ENCODE results near the gene SEMA5A.

SEMA5A gene

DNA sequence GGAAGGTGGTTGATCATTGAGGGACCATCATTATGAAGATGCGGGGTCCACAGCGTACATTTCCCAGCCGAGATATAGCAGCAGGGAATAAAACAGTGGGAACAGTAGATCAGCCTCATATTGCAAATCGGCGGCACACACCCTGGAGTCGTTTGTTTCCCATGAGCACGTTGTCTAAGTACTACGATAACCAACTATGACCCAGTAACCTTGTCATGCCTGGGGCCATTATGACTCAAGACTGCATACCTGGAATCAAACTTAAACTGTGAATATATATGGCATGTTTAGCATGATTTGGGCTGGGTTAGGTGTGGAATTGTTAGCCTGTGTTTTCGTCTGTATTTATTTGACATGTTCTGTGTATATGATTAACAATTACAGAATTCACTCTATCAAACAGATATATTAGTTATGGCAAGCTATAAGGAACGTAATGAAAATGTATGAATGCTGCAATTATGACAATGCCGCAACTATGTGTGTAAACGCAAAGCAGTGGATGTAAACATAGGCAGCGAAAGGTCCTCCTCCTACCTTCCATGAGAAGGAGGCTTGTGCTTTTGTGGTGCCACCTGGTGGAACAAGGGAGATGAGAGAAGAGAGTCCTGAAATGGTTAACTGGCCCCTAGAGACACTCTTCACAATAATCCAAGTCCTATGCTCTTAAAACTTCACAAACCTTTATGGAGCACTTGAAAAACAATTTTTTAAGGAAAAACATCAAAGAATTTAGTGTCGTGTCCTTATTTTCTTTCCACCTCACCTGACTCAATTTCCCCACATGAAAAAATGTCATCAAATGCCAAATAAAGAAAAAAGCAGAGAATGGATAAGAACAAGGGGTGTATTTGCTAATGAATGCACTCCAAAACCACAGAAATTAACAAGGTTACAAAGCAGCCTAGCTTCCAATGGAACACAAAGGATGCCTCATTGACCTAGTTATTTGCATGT is 47.1 kb downstream of the SEMA5A start:
- no CpG with 5 or more reads among the region's 14 CpGs for WGBS (ENCODE audit: insufficient coverage, insufficient read length)
- H3K9me3 ChIP-seq (ENCODE audit: control insufficient read depth, insufficient read depth, low read length) = no peaks in the 10 kb centered on the region
- no peaks in the 10 kb centered on the region for H3K4me1 ChIP-seq (ENCODE audit: control insufficient read depth, insufficient read depth, low read length)
- no peak overlapping the region for H3K27ac ChIP-seq (ENCODE audit: low read length)
- no peak overlapping the region for H3K4me3 ChIP-seq (ENCODE audit: low read length)
- peak; percentile 20 for DNase-seq (ENCODE audit: low read depth, low spot score)
- H3K36me3 ChIP-seq (ENCODE audit: control insufficient read depth, insufficient read depth, low read length) = no peaks in the 10 kb centered on the region
- no peaks in the 10 kb centered on the region for H3K27me3 ChIP-seq (ENCODE audit: control insufficient read depth, insufficient read depth, low read length)

DNA sequence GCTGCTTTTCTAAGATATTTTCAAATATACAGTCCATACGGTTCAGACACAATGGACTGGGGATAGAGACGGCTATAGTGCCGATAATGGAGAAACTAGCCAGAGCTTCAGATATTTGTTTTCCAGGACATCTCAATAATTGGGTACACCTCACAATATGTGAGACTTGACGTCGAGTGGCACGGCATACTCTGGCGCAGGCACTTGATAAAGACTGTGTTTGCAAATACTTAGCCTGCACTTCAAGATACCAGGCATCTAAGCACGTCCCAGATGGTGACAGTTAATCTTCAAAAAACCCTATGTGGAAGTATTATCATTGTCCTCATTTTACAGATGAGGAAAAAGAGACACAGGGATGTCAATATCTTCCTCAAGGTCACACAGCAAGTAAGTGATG is 48.5 kb downstream of the SEMA5A start:
- Histone ChIP-seq H3K4me3 (ENCODE audit: low read length) (no peak overlapping the region), H3K9me3 (ENCODE audit: control insufficient read depth, insufficient read depth, low read length) (no peaks in the 10 kb centered on the region; the same call in 1 of the 2 replicates), H3K36me3 (ENCODE audit: control insufficient read depth, insufficient read depth, low read length) (no peaks in the 10 kb centered on the region), H3K4me1 (ENCODE audit: control insufficient read depth, insufficient read depth, low read length) (no peaks in the 10 kb centered on the region), H3K27me3 (ENCODE audit: control insufficient read depth, insufficient read depth, low read length) (no peaks in the 10 kb centered on the region), H3K27ac (ENCODE audit: low read length) (no peak overlapping the region)
- no peak for DNase-seq (ENCODE audit: low read depth, low spot score)
- WGBS (ENCODE audit: insufficient coverage, insufficient read length) = no CpG with 5 or more reads among the region's 8 CpGs

DNA sequence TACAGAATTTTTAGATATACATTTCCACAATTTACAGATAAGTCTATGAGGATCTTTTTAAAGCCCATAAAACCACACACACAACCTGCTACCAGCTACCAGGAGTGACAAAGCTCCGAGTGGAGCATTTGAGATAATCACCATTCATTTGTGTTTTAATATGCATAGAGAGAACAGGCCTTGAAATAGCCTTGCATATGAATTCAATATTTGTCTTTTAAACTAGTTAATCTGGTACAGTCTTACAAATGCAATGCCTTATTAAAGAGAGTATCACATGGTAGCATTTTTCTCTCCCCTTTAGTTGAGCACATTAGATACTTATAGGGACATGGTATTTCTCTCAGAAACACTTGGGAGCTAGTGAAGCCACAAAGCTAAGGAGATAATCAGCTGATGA is 49.1 kb downstream of the SEMA5A start:
- WGBS (ENCODE audit: insufficient coverage, insufficient read length) = no CpG with 5 or more reads among the region's 1 CpG
- Histone ChIP-seq H3K9me3 (ENCODE audit: control insufficient read depth, insufficient read depth, low read length) (no peaks in the 10 kb centered on the region; the same call in 1 of the 2 replicates), H3K36me3 (ENCODE audit: control insufficient read depth, insufficient read depth, low read length) (no peaks in the 10 kb centered on the region), H3K27me3 (ENCODE audit: control insufficient read depth, insufficient read depth, low read length) (no peaks in the 10 kb centered on the region), H3K4me1 (ENCODE audit: control insufficient read depth, insufficient read depth, low read length) (no peaks in the 10 kb centered on the region), H3K27ac (ENCODE audit: low read length) (no peak overlapping the region), H3K4me3 (ENCODE audit: low read length) (no peak overlapping the region)
- no peak for DNase-seq (ENCODE audit: low read depth, low spot score)

DNA sequence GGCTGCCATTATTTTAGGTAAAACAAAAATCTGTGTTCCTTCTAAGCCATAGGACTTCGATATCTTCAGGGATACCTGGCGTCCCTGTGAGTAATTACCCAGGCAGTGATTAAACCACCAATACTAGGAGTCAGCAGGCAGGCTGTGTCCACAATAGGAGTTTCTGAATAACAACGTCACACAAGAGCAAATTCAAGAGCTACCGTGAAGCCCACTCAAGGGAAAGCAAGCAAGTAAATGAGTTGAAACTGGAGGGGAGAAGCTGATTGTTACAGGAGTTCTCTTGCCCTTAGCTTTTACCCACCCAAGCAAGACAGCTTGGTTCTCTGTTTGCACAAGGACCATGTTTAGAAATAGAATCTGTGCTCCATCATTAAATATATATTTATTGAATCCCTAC is 50.8 kb downstream of the SEMA5A start:
- Histone ChIP-seq H3K27ac (ENCODE audit: low read length) (no peak overlapping the region), H3K27me3 (ENCODE audit: control insufficient read depth, insufficient read depth, low read length) (no peaks in the 10 kb centered on the region), H3K4me1 (ENCODE audit: control insufficient read depth, insufficient read depth, low read length) (no peaks in the 10 kb centered on the region), H3K36me3 (ENCODE audit: control insufficient read depth, insufficient read depth, low read length) (no peaks in the 10 kb centered on the region), H3K4me3 (ENCODE audit: low read length) (no peak overlapping the region), H3K9me3 (ENCODE audit: control insufficient read depth, insufficient read depth, low read length) (no peaks in the 10 kb centered on the region; the same call in 1 of the 2 replicates)
- DNase-seq (ENCODE audit: low read depth, low spot score) = no peak
- WGBS (ENCODE audit: insufficient coverage, insufficient read length) = no CpG with 5 or more reads among the region's 4 CpGs

DNA sequence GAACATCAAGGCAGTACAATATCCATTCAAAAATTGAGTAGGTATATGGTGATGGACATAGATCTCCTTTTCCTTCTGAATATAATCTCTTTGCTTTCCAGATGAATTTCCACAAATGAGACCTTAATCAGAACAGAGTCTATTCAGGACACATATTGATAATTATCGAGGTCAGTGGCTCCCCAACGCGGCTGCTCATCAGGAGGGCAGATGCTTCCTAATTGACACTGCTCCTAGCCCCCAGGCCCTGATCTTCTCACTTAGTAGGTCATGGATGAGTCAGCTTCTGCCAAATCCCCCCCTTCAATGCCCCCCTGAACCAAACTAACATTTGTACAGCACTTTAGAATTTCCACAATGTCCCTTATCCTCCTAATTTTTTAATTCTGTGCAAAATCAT is 51.6 kb downstream of the SEMA5A start:
- Histone ChIP-seq H3K36me3 (ENCODE audit: control insufficient read depth, insufficient read depth, low read length) (no peaks in the 10 kb centered on the region), H3K4me1 (ENCODE audit: control insufficient read depth, insufficient read depth, low read length) (no peaks in the 10 kb centered on the region), H3K9me3 (ENCODE audit: control insufficient read depth, insufficient read depth, low read length) (no peaks in the 10 kb centered on the region; the same call in 1 of the 2 replicates), H3K27ac (ENCODE audit: low read length) (no peak overlapping the region), H3K27me3 (ENCODE audit: control insufficient read depth, insufficient read depth, low read length) (no peaks in the 10 kb centered on the region), H3K4me3 (ENCODE audit: low read length) (no peak overlapping the region)
- WGBS (ENCODE audit: insufficient coverage, insufficient read length) = no CpG with 5 or more reads among the region's 3 CpGs
- DNase-seq (ENCODE audit: low read depth, low spot score) = no peak

DNA sequence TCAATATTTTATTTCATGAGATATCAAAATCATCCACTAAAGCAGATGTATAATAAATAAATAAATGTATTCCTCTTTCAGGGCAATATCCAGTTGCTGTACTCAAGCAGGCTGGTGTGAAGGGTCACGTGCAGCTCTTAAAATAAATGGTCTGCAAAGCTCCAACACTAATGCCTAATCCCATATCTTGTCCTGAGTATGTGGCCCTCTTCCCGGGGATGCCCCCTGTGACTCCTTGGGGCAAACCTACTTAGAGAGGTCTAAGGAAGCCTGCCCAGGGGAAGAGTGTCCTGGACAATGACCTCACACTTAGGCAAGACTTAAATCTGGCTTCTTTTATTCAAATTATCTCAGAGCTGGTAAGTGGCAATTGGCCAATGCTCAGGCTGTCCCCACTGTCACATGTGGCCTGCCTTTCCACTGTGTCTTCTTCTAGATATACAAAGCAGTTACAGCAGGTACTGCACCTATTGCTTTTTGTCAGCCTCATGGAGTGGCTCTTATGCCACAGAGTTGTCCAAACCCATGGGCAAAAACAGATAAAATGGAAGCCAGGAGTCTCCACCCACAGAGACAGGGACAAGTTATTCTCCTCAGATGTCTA is 55.3 kb downstream of the SEMA5A start:
- Histone ChIP-seq H3K4me1 (ENCODE audit: control insufficient read depth, insufficient read depth, low read length) (no peaks in the 10 kb centered on the region), H3K36me3 (ENCODE audit: control insufficient read depth, insufficient read depth, low read length) (no peaks in the 10 kb centered on the region), H3K4me3 (ENCODE audit: low read length) (no peak overlapping the region), H3K27ac (ENCODE audit: low read length) (no peak overlapping the region), H3K27me3 (ENCODE audit: control insufficient read depth, insufficient read depth, low read length) (no peaks in the 10 kb centered on the region), H3K9me3 (ENCODE audit: control insufficient read depth, insufficient read depth, low read length) (no peaks in the 10 kb centered on the region; the same call in 1 of the 2 replicates)
- no CpG with 5 or more reads among the region's 2 CpGs for WGBS (ENCODE audit: insufficient coverage, insufficient read length)
- DNase-seq (ENCODE audit: low read depth, low spot score) = no peak

DNA sequence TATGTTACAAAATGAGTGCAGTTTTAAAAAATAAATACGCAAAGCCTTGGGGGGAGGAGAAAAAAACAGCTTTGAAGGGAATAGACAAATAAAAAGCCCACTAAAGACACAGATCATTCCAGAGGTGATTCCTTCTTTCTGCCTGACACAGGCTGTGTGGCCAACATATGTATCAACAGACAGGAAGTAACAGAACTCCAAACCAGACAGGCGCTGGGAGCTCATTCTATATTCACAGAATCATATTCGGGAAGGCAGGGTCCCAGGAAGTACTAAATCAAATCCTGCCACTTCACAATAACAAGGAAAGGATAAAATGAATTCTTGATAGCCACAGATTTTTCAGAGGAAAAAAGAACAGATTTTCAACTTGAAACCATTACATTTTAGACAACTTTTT is 62.1 kb downstream of the SEMA5A start:
- H3K27me3 ChIP-seq (ENCODE audit: control insufficient read depth, insufficient read depth, low read length) = no peaks in the 10 kb centered on the region
- H3K36me3 ChIP-seq (ENCODE audit: control insufficient read depth, insufficient read depth, low read length) = no peaks in the 10 kb centered on the region
- H3K4me1 ChIP-seq (ENCODE audit: control insufficient read depth, insufficient read depth, low read length) = no peaks in the 10 kb centered on the region
- no peak for DNase-seq (ENCODE audit: low read depth, low spot score)
- no peak overlapping the region for H3K27ac ChIP-seq (ENCODE audit: low read length)
- WGBS (ENCODE audit: insufficient coverage, insufficient read length) = no CpG with 5 or more reads among the region's 3 CpGs
- no peaks in the 10 kb centered on the region for H3K9me3 ChIP-seq (ENCODE audit: control insufficient read depth, insufficient read depth, low read length)
- no peak overlapping the region for H3K4me3 ChIP-seq (ENCODE audit: low read length)

DNA sequence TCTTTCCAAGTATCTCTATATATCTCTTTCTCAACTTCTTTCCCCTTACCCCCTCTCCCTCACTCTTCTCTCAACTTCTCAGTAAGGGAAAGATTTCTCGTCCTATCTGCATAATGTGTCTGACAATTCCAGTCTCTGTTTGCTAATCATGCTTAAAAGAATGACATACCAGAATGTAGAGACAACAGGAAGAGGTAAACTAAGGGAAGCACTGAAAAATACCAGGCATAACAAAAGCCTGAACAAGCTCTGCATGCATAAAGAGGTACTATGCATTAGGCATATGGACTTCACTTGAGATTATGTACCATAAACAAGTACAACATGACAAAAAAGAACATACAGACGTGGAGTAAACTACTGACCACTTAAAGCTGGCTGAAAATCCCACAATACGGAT is 62.6 kb downstream of the SEMA5A start:
- Histone ChIP-seq H3K36me3 (ENCODE audit: control insufficient read depth, insufficient read depth, low read length) (no peaks in the 10 kb centered on the region), H3K4me3 (ENCODE audit: low read length) (no peak overlapping the region), H3K4me1 (ENCODE audit: control insufficient read depth, insufficient read depth, low read length) (no peaks in the 10 kb centered on the region), H3K9me3 (ENCODE audit: control insufficient read depth, insufficient read depth, low read length) (no peaks in the 10 kb centered on the region), H3K27me3 (ENCODE audit: control insufficient read depth, insufficient read depth, low read length) (no peaks in the 10 kb centered on the region), H3K27ac (ENCODE audit: low read length) (no peak overlapping the region)
- DNase-seq (ENCODE audit: low read depth, low spot score) = no peak
- 100% methylated on average over 1 of the region's 3 CpGs for WGBS (ENCODE audit: insufficient coverage, insufficient read length)

DNA sequence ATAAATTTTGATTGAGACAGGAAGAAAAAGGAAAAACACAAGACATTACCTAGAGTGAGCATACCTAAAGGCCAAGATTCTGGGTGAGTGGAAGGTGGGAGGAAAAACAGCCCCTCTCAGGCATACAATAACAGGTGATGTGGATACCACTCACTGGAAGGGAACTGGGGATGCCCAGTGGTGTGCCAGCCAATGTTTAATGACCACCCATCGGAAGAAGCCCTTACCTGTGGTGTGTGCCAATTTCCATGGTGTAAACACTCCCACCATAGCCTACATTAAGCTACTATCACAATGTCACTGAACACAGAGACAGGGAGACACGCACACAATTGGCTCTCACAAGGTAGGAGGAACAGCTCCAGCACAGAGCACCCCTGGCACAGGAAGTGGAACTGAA is 63.5 kb downstream of the SEMA5A start:
- Histone ChIP-seq H3K27me3 (ENCODE audit: control insufficient read depth, insufficient read depth, low read length) (no peaks in the 10 kb centered on the region), H3K36me3 (ENCODE audit: control insufficient read depth, insufficient read depth, low read length) (no peaks in the 10 kb centered on the region), H3K4me3 (ENCODE audit: low read length) (no peak overlapping the region), H3K9me3 (ENCODE audit: control insufficient read depth, insufficient read depth, low read length) (no peaks in the 10 kb centered on the region; the same call in none of the 2 replicates), H3K4me1 (ENCODE audit: control insufficient read depth, insufficient read depth, low read length) (no peaks in the 10 kb centered on the region), H3K27ac (ENCODE audit: low read length) (no peak overlapping the region)
- no CpG with 5 or more reads among the region's 2 CpGs for WGBS (ENCODE audit: insufficient coverage, insufficient read length)
- no peak for DNase-seq (ENCODE audit: low read depth, low spot score)

DNA sequence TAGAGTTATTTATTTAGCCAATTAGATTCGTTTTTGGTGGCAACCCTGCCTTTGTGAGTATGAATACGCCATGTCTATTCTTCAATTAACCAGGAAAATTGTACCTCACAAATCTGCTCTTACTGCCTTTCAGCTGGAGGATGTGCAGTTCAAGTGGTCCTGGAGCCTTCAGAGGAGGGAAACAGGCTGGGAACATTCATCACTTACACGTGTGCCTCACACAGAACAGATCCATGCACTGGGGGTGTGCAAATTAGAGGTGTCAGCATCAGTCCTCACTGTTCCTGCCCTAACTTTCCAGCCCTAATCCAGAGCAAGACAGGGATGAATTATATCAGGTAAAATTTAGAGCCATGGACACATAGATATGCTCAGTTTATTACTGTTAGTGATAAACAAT is 65.4 kb downstream of the SEMA5A start:
- H3K4me3 ChIP-seq (ENCODE audit: low read length) = no peak overlapping the region
- H3K27ac ChIP-seq (ENCODE audit: low read length) = no peak overlapping the region
- no peaks in the 10 kb centered on the region; the same call in none of the 2 replicates for H3K9me3 ChIP-seq (ENCODE audit: control insufficient read depth, insufficient read depth, low read length)
- H3K36me3 ChIP-seq (ENCODE audit: control insufficient read depth, insufficient read depth, low read length) = no peaks in the 10 kb centered on the region
- DNase-seq (ENCODE audit: low read depth, low spot score) = no peak
- H3K27me3 ChIP-seq (ENCODE audit: control insufficient read depth, insufficient read depth, low read length) = no peaks in the 10 kb centered on the region
- no peaks in the 10 kb centered on the region for H3K4me1 ChIP-seq (ENCODE audit: control insufficient read depth, insufficient read depth, low read length)
- WGBS (ENCODE audit: insufficient coverage, insufficient read length) = no CpG with 5 or more reads among the region's 3 CpGs
